Measurements from ENCODE around the gene STRN. TPM values are rescaled to one million over a fixed set of nuclear protein-coding genes. Genes with fewer than 3 reads are reported as not detected.

The STRN gene
- total RNA-seq, 1 experiment from 2014 or later = 37.4 TPM

DNA sequence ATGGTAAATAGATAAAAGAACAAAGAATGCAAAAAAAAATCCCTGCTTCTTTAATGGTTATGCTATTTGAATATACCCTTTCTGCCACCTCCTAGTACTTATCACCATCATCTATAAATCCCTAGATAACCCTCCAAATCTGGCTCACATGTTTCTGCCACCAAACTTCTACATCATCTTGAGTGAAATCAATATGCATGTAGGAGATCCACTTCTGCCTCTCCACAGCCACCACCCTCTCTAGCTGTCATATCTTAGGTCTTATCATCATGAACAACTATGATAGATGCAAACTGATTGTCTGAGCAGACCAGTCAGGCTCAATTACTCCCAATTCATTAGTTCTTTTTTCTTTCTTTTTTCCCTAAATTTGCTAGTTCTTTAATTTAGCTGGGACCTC is 55.3 kb downstream of the STRN start:
- H3K27ac ChIP-seq (ENCODE audit: low read length) = no peak overlapping the region
- H3K4me3 ChIP-seq (ENCODE audit: low read depth in 2 of 2, low read length in 2 of 2) = no peak overlapping the region
- no peaks in the 10 kb centered on the region for H3K9me3 ChIP-seq (ENCODE audit: control insufficient read depth, insufficient read depth, low read depth, low read length)
- TF ChIP-seq TCF7L2 (IDR thresholded peaks at IDR 0.05; ENCODE audit: low read depth, low read length) = no peak
- no peak for TF ChIP-seq POLR2AphosphoS5 (IDR thresholded peaks at IDR 0.05; ENCODE audit: low read depth, low read length)
- TF ChIP-seq, protein P1, sequence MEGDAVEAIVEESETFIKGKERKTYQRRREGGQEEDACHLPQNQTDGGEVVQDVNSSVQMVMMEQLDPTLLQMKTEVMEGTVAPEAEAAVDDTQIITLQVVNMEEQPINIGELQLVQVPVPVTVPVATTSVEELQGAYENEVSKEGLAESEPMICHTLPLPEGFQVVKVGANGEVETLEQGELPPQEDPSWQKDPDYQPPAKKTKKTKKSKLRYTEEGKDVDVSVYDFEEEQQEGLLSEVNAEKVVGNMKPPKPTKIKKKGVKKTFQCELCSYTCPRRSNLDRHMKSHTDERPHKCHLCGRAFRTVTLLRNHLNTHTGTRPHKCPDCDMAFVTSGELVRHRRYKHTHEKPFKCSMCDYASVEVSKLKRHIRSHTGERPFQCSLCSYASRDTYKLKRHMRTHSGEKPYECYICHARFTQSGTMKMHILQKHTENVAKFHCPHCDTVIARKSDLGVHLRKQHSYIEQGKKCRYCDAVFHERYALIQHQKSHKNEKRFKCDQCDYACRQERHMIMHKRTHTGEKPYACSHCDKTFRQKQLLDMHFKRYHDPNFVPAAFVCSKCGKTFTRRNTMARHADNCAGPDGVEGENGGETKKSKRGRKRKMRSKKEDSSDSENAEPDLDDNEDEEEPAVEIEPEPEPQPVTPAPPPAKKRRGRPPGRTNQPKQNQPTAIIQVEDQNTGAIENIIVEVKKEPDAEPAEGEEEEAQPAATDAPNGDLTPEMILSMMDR (IDR thresholded peaks at IDR 0.05) = no peak
- TF ChIP-seq, protein P2, sequence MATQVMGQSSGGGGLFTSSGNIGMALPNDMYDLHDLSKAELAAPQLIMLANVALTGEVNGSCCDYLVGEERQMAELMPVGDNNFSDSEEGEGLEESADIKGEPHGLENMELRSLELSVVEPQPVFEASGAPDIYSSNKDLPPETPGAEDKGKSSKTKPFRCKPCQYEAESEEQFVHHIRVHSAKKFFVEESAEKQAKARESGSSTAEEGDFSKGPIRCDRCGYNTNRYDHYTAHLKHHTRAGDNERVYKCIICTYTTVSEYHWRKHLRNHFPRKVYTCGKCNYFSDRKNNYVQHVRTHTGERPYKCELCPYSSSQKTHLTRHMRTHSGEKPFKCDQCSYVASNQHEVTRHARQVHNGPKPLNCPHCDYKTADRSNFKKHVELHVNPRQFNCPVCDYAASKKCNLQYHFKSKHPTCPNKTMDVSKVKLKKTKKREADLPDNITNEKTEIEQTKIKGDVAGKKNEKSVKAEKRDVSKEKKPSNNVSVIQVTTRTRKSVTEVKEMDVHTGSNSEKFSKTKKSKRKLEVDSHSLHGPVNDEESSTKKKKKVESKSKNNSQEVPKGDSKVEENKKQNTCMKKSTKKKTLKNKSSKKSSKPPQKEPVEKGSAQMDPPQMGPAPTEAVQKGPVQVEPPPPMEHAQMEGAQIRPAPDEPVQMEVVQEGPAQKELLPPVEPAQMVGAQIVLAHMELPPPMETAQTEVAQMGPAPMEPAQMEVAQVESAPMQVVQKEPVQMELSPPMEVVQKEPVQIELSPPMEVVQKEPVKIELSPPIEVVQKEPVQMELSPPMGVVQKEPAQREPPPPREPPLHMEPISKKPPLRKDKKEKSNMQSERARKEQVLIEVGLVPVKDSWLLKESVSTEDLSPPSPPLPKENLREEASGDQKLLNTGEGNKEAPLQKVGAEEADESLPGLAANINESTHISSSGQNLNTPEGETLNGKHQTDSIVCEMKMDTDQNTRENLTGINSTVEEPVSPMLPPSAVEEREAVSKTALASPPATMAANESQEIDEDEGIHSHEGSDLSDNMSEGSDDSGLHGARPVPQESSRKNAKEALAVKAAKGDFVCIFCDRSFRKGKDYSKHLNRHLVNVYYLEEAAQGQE (IDR thresholded peaks at IDR 0.05; ENCODE audit: insufficient read depth in 1 of 2, low read depth in 2 of 2, low read length in 1 of 2) = no peak
- TF ChIP-seq SIN3A (IDR thresholded peaks at IDR 0.05; ENCODE audit: borderline replicate concordance, insufficient read depth, low read depth, low read length) = no peak
- no peaks in the 10 kb centered on the region for H3K27me3 ChIP-seq (ENCODE audit: control insufficient read depth, insufficient read depth, low read length)
- BruUV-seq (replicated peaks) = no TSS peak
- DNase-seq (ENCODE audit: low read depth, low spot score) (no peak), ATAC-seq (no peak)
- ChIA-PET CTCF (no interaction called here), POLR2A (no interaction called here)
- H3K36me3 ChIP-seq (ENCODE audit: control insufficient read depth, insufficient read depth, low read length) = no peaks in the 10 kb centered on the region; the same call in 1 of the 2 replicates
- no peaks in the 10 kb centered on the region for H3K4me1 ChIP-seq (ENCODE audit: control insufficient read depth, insufficient read depth, low read length)
- in situ Hi-C loops (cut with HindIII; ENCODE audit: low pct_unique_long_range_greater_than_20kb, low sequenced_read_pairs) = no loop called here
- intact Hi-C loops (cut with micrococcal nuclease; ENCODE audit: unreplicated experiment) = no loop called here

DNA sequence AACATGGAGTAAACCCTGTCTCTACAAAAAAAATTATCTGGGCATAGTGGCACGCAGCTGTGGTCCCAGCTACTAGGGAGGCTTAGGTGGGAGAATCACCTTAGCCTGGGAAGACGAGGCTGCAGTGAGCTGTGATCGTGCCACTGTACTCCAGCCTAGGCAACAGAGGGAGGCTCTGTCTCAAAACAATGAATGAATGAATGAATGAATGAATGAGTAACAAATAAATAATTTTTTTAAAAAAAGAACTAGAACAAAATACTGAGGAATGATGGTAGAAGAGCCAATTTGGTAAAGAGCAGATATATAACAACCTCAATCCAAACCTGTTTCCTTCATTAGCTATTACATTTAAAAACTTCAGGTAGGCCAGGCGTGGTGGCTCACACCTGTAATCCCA is 60.1 kb downstream of the STRN start:
- CTCF ChIA-PET = no interaction called here
- Histone ChIP-seq H3K4me3 (ENCODE audit: low read depth in 2 of 2, low read length in 2 of 2) (no peak overlapping the region), H3K27me3 (ENCODE audit: control insufficient read depth, insufficient read depth, low read length) (no peaks in the 10 kb centered on the region), H3K36me3 (ENCODE audit: control insufficient read depth, insufficient read depth, low read length) (no peaks in the 10 kb centered on the region), H3K4me1 (ENCODE audit: control insufficient read depth, insufficient read depth, low read length) (no peaks in the 10 kb centered on the region), H3K9me3 (ENCODE audit: control insufficient read depth, insufficient read depth, low read depth, low read length) (no peaks in the 10 kb centered on the region), H3K27ac (ENCODE audit: low read length) (no peak overlapping the region)
- in situ Hi-C loops (cut with HindIII; ENCODE audit: low pct_unique_long_range_greater_than_20kb, low sequenced_read_pairs) = no loop called here
- intact Hi-C loops (cut with micrococcal nuclease; ENCODE audit: unreplicated experiment) = no loop called here
- DNase-seq (ENCODE audit: low read depth, low spot score) = no peak
- POLR2A ChIA-PET = no interaction called here
- TF ChIP-seq SIN3A (IDR thresholded peaks at IDR 0.05; ENCODE audit: borderline replicate concordance, insufficient read depth, low read depth, low read length) (no peak), TCF7L2 (IDR thresholded peaks at IDR 0.05; ENCODE audit: low read depth, low read length) (no peak), POLR2AphosphoS5 (IDR thresholded peaks at IDR 0.05; ENCODE audit: low read depth, low read length) (no peak)
- TF ChIP-seq, protein P1 (IDR thresholded peaks at IDR 0.05) = no peak
- TF ChIP-seq, protein P2 (IDR thresholded peaks at IDR 0.05; ENCODE audit: insufficient read depth in 1 of 2, low read depth in 2 of 2, low read length in 1 of 2) = no peak
- BruUV-seq (replicated peaks) = no TSS peak
- no peak for ATAC-seq
